Heart right ventricle (tissue), 16 donors: ENCODE results near the gene CLEC9A. TPM values are rescaled to one million over a fixed set of nuclear protein-coding genes. Genes with fewer than 3 reads are reported as not detected.

ENCODE experiments used
- ATAC-seq, 8 donors: fragments of 200-7000 bp; cut with Tn5 transposase; one replicate each; pipeline ENCODE4 v1.9.1; 2020; ENCODE audit warnings: mild to moderate bottlenecking in 8 of 8, moderate library complexity in 8 of 8, moderate number of reproducible peaks in 1 of 8
- DNase-seq, 2 donors: peaks; one replicate each; pipeline ENCODE4 v3.0.0-alpha.2; 2020
- H3K27ac ChIP-seq, 10 donors: fragments of 200-600 bp; sonication (generic) in 2 of 10; one replicate each; pipeline versions ENCODE4 v1.5.0 to v1.8.0; 2020 to 2022; ENCODE audit warnings: mild to moderate bottlenecking in 3 of 10
- H3K27me3 ChIP-seq, 7 donors: fragments of 200-600 bp; one replicate each; pipeline ENCODE4 v1.8.0; 2021 to 2022; ENCODE audit warnings: mild to moderate bottlenecking in 2 of 7
- H3K36me3 ChIP-seq, 9 donors: fragments of 200-600 bp; sonication (generic) in 1 of 9; one replicate each; pipeline versions ENCODE4 v1.5.0 to v1.8.0; 2020 to 2022; ENCODE audit warnings: mild to moderate bottlenecking in 2 of 9
- H3K4me1 ChIP-seq, 9 donors: fragments of 200-600 bp; sonication (generic) in 1 of 9; one replicate each; pipeline versions ENCODE4 v1.5.0 to v1.8.0; 2020 to 2022; ENCODE audit warnings: mild to moderate bottlenecking in 4 of 9
- H3K4me3 ChIP-seq, 10 donors: fragments of 200-600 bp; sonication (generic) in 2 of 10; one replicate each; pipeline versions ENCODE4 v1.5.0 to v1.8.0; 2020 to 2022; ENCODE audit warnings: mild to moderate bottlenecking in 7 of 10, moderate library complexity in 2 of 10
- H3K9me3 ChIP-seq, 11 donors: fragments of 200-600 bp in 10 of 11; sonication (generic) in 2 of 11; one replicate each; pipeline versions ENCODE4 v1.5.0 to v1.8.0; 2013 to 2022; ENCODE audit warnings: mild to moderate bottlenecking in 2 of 11, control low read depth in 1 of 11, moderate library complexity in 1 of 11
- CTCF ChIP-seq, 9 donors: fragments of 200-600 bp; sonication (generic) in 2 of 9; IDR thresholded peaks; one replicate each; pipeline versions ENCODE4 v1.5.0 to v1.8.0; 2021 to 2022; ENCODE audit warnings: antibody characterized with exemption in 9 of 9, mild to moderate bottlenecking in 5 of 9, moderate library complexity in 1 of 9
- WGBS, 2 donors: extraction: QIAGEN DNeasy Blood & Tissue Kit; methylation state at CpG; one replicate each; pipeline ENCODE4 v1.1.7; 2013; ENCODE audit warnings: inconsistent platforms in 1 of 2; 5-methylcytosine and 5-hydroxymethylcytosine counted together
- intact Hi-C, 10 donors: fragments of 100-400 bp; cut with DNase I; formaldehyde crosslinking; loops; one replicate each; pipeline versions ENCODE4 v1.11.1 to v1.14.2; 2022
- polyA plus RNA-seq, 2 donors: library from polyadenylated mRNA; stranded (reverse); fragments of 200-250 nt; gene quantifications; one replicate each; pipeline ENCODE4 v1.2.3, GENCODE V29; 2013
- total RNA-seq, 10 donors: library from RNA; stranded (reverse); fragmentation: NEBNext Ultra II Directional in 3 of 10; extraction: Animal tissue kit (Norgen Biotek cat#: 25700) in 3 of 10; gene quantifications; one replicate each; pipeline versions ENCODE4 v1.2.1 to v1.2.4, GENCODE V29; 2021 to 2023
- donor health status: Arrhythmogenic right ventricular cardiomyopathy.
- donor health status: ischemic (EF 13 %, LVEDD 7.1; RV severe dilation, severe dysfunction).
- donor health status: healthy with polysubstance abuse.
- donor health status: DM: no; HTN: yes; CAD: no.
- donor health status: DM: no; HTN: no; CAD: no.
- donor health status: ischemic (EF 25% LVEDD 6.9; RV normal size, moderate dysfunction).
- donor health status: ischemic (EF 25% LVEDD 5.7; RV mildly dilated, moderate dysfunction).
- donor health status: healthy.
- donor health status: DM: yes; HTN: yes; CAD: no.
- donor health status: Ischemic cardiomyopathy.
- donor health status: ischemic (EF 35%, LVEDD 5.7; RV mildly dilated, moderate dysfunction).
- donor health status: nonischemic (EF 11% LVEDD 7.7; RV severe dilation, severe dysfunction).
- donor health status: DM: yes; HTN: yes; CAD: no.
- donor health status: PGD.
- donor health status: ischemic (EF 29% LVEDD 5.4; RV normal size, mild dysfunction).
- donor health status: nonischemic (EF 23%, LVEDD 6.1; RV moderate dilation, normal function).

Gene CLEC9A
- total and polyA plus RNA-seq, 12 donors: 0.04 to 0.37 (median 0.18) TPM; not detected in 8

- intact Hi-C loops: no loop called here
- Histone ChIP-seq H3K9me3 (peaks cover 0 to 8% (median 0%) of the 10 kb centered on the region in 11 donors), H3K4me1 (peaks cover 0 to 34% (median 22%) of the 10 kb centered on the region in 9 donors), H3K4me3 (no peak overlapping the region), H3K36me3 (no peaks in the 10 kb centered on the region), H3K27me3 (no peaks in the 10 kb centered on the region), H3K27ac (peak overlapping the region in 2 of 10 donors; percentile 36 to 42)
- TF ChIP-seq CTCF (IDR thresholded peaks at IDR 0.05): no peak
- ATAC-seq: no peak
- no peak for DNase-seq
- 62 to 76% methylated on average over 1 of the region's 1 CpG for WGBS, 2 donors
Measured at GRCh38 chr12:10101648-10102220, 71.3 kb downstream of the CLEC9A start.

GRCh38 chr12:10102322-10102721 is 71.8 kb downstream of the CLEC9A start:
- Histone ChIP-seq H3K4me1 (peaks cover 0 to 34% (median 22%) of the 10 kb centered on the region in 9 donors), H3K27me3 (no peaks in the 10 kb centered on the region), H3K36me3 (no peaks in the 10 kb centered on the region), H3K9me3 (peaks cover 0 to 8% (median 0%) of the 10 kb centered on the region in 11 donors), H3K4me3 (no peak overlapping the region), H3K27ac (no peak overlapping the region)
- TF ChIP-seq CTCF (IDR thresholded peaks at IDR 0.05): no peak
- peak in 3 of 8 donors; percentile 17 to 37 (median 29) for ATAC-seq
- no peak for DNase-seq
- intact Hi-C loops: no loop called here
- WGBS, 2 donors: 59 to 60% methylated on average over 2 of the region's 2 CpGs

- no peaks in the 10 kb centered on the region for H3K4me1 ChIP-seq
- WGBS, 2 donors: 91 to 94% methylated on average over 2 of the region's 2 CpGs
- ATAC-seq (no peak), DNase-seq (no peak)
- intact Hi-C loops: no loop called here
- H3K27me3 ChIP-seq: no peaks in the 10 kb centered on the region
- peaks cover 0 to 7% (median 0%) of the 10 kb centered on the region in 11 donors for H3K9me3 ChIP-seq
- TF ChIP-seq CTCF (IDR thresholded peaks at IDR 0.05): no peak
- H3K4me3 ChIP-seq: no peak overlapping the region
- H3K36me3 ChIP-seq: no peaks in the 10 kb centered on the region
- H3K27ac ChIP-seq: no peak overlapping the region
Measured at GRCh38 chr12:10110256-10110844, 79.9 kb downstream of the CLEC9A start.

- H3K36me3 ChIP-seq: peaks cover 0 to under 1% (median 0%) of the 10 kb centered on the region in 9 donors
- H3K27ac ChIP-seq: no peak overlapping the region
- no peaks in the 10 kb centered on the region for H3K27me3 ChIP-seq
- H3K4me3 ChIP-seq: no peak overlapping the region
- TF ChIP-seq CTCF (IDR thresholded peaks at IDR 0.05): no peak
- H3K9me3 ChIP-seq: peaks cover 0 to 7% (median 0%) of the 10 kb centered on the region in 11 donors
- ATAC-seq (no peak), DNase-seq (no peak)
- intact Hi-C loops: no loop called here
- no peaks in the 10 kb centered on the region for H3K4me1 ChIP-seq
- 86 to 87% methylated on average over 38 of the region's 38 CpGs for WGBS, 2 donors
Measured at GRCh38 chr12:10111451-10111850, 81.0 kb downstream of the CLEC9A start.
